ENCODE measurements around the gene SEPTIN3. TPM values are rescaled to one million over a fixed set of nuclear protein-coding genes. Genes with fewer than 3 reads are reported as not detected.

The SEPTIN3 gene
- polyA plus RNA-seq, 1 donor (not counting 4 experiments of a cell fraction or from before 2014, with no cell fraction given) = 0.07 TPM

DNA sequence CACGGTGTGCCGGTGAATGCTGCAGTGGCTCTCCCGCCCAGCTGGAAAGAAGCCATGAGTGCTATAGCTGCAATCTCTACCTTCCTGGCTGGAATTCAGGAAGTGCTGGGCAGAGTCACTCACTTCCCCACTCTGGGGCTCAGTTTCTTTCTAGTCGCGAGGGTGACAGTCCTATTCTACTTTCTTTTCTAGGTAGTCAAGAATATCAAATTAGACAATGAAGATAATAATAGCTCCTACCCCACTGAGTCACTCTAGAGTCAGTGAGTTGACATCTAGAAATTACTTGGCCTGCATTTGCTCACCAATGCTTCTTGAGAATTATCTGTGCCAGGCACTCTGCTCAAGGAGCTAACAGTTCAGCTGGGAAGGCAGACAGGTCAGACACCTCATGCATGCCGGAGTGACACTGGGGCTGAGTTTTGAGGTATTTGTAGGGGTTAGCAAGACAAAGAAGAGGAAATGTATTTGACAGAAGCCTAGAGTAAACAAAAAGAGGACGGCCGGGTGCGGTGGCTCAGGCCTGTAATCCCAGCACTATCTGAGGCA, 25.5 kb upstream of the SEPTIN3 start:
- Histone ChIP-seq H2AFZ (ENCODE audit: control insufficient read depth, low read length) (no peak overlapping the region), H4K20me1 (ENCODE audit: control insufficient read depth, extremely low read depth, insufficient read depth, low read length) (no peaks in the 10 kb centered on the region), H3K9me1 (ENCODE audit: control insufficient read depth, extremely low read depth, insufficient read depth, low read length) (no peaks in the 10 kb centered on the region), H3K27ac (ENCODE audit: control insufficient read depth, insufficient read depth, low read length) (no peak overlapping the region), H3K9me3 (ENCODE audit: control insufficient read depth, low read depth, low read length) (no peaks in the 10 kb centered on the region), H3K4me3 (ENCODE audit: control insufficient read depth in 2 of 3, extremely low read depth in 1 of 3, insufficient read depth in 2 of 3, low read depth in 1 of 3, low read length in 3 of 3) (no peak overlapping the region), H3K36me3 (ENCODE audit: control insufficient read depth in 2 of 2, extremely low read depth in 1 of 2, insufficient read depth in 2 of 2, low read length in 2 of 2) (peaks cover 0 to 16% of the 10 kb centered on the region in 2 experiments), H3K9ac (ENCODE audit: control insufficient read depth, extremely low read depth, insufficient read depth, low read length) (no peak overlapping the region), H3K79me2 (ENCODE audit: control insufficient read depth, insufficient read depth, low read length) (peaks cover 9% of the 10 kb centered on the region), H3K4me2 (ENCODE audit: control insufficient read depth, extremely low read depth, insufficient read depth, low read depth, low read length) (no peak overlapping the region), H3K27me3 (ENCODE audit: control insufficient read depth, extremely low read depth, insufficient read depth, low read length) (no peaks in the 10 kb centered on the region), H3K4me1 (ENCODE audit: control insufficient read depth, extremely low read depth, insufficient read depth, low read length) (peaks cover 27% of the 10 kb centered on the region)
- FAIRE-seq (no peak), DNase-seq (ENCODE audit: low read depth, low spot score) (no peak)
- no peak for TF ChIP-seq EZH2 (IDR thresholded peaks at IDR 0.05; ENCODE audit: low read length)
- TF ChIP-seq, protein P1, sequence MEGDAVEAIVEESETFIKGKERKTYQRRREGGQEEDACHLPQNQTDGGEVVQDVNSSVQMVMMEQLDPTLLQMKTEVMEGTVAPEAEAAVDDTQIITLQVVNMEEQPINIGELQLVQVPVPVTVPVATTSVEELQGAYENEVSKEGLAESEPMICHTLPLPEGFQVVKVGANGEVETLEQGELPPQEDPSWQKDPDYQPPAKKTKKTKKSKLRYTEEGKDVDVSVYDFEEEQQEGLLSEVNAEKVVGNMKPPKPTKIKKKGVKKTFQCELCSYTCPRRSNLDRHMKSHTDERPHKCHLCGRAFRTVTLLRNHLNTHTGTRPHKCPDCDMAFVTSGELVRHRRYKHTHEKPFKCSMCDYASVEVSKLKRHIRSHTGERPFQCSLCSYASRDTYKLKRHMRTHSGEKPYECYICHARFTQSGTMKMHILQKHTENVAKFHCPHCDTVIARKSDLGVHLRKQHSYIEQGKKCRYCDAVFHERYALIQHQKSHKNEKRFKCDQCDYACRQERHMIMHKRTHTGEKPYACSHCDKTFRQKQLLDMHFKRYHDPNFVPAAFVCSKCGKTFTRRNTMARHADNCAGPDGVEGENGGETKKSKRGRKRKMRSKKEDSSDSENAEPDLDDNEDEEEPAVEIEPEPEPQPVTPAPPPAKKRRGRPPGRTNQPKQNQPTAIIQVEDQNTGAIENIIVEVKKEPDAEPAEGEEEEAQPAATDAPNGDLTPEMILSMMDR (optimal IDR thresholded peaks at IDR 0.05 in 1 of 3, IDR thresholded peaks at IDR 0.05 in 1 of 3, conservative IDR thresholded peaks at IDR 0.05 in 1 of 3; ENCODE audit: extremely low read depth in 1 of 3, insufficient read depth in 2 of 3, low read length in 3 of 3) = no peak
- dilution Hi-C loops (cut with MboI; ENCODE audit: extremely low pct_ligation_motif_present, low sequenced_read_pairs) = no loop called here

DNA sequence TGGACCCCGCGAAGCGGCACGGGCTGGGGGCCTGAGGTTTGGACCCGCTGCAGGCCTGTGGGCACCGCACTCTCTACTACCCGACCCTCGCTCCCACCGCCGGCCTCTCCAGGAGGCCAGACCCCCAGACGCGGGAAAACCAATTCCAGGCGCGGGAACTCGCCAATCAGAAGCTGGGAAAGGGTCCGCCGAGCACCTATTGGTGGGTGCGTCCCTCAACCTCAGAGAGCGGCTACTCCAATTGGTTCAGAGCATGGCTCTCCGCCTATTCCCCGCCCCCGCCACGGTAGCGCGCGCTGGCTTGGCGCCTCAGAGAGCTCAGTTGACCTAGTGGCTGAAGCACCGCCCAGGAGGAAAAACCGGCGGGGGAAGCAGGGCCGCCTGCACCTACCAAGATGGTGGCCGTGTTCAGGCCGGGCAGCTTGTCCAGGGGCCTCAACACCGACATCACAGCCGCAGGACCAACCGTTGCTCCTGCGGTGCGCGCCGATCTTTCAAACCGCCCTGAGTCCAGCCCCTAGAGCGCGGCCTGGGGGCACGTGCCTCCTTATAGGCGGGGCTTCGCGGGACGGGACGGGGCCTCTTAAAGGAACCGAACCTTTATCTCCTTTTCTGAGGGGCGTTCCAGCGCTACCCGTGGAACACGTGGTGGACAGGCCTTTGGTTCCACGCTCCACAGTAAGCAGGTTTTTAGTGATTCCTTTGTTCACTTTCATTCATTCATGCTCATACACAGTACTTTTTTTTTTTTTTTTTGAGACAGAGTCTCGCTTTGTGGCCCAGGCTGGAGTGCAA, 22.4 kb upstream of the SEPTIN3 start, which contains the start of gene CENPM:
Gene CENPM, minus strand, starts transcription at position 524 of the 795 bp plus-strand sequence. Its CDS starts 76 bp downstream, at position 448.
- peak within 1 kb of the TSS; percentile 68 to 89 (median 84) for H3K4me3 ChIP-seq (ENCODE audit: control insufficient read depth in 2 of 3, extremely low read depth in 1 of 3, insufficient read depth in 2 of 3, low read depth in 1 of 3, low read length in 3 of 3)
- FAIRE-seq = peak; percentile 77

More for the DNA sequence above, 22.4 kb upstream of the SEPTIN3 start, which contains the start of gene CENPM:
- Histone ChIP-seq H2AFZ (ENCODE audit: control insufficient read depth, low read length) (peak within 1 kb of the TSS; percentile 94), H3K4me2 (ENCODE audit: control insufficient read depth, extremely low read depth, insufficient read depth, low read depth, low read length) (peak within 1 kb of the TSS; percentile 99), H3K27ac (ENCODE audit: control insufficient read depth, insufficient read depth, low read length) (peak within 1 kb of the TSS; percentile 71), H4K20me1 (ENCODE audit: control insufficient read depth, extremely low read depth, insufficient read depth, low read length) (no peaks in the 10 kb centered on the region), H3K9ac (ENCODE audit: control insufficient read depth, extremely low read depth, insufficient read depth, low read length) (peak within 1 kb of the TSS; percentile 81), H3K9me1 (ENCODE audit: control insufficient read depth, extremely low read depth, insufficient read depth, low read length) (no peaks in the 10 kb centered on the region), H3K4me1 (ENCODE audit: control insufficient read depth, extremely low read depth, insufficient read depth, low read length) (peaks cover 16% of the 10 kb centered on the region), H3K27me3 (ENCODE audit: control insufficient read depth, extremely low read depth, insufficient read depth, low read length) (no peaks in the 10 kb centered on the region), H3K79me2 (ENCODE audit: control insufficient read depth, insufficient read depth, low read length) (peaks cover 9% of the 10 kb centered on the region), H3K9me3 (ENCODE audit: control insufficient read depth, low read depth, low read length) (no peaks in the 10 kb centered on the region), H3K36me3 (ENCODE audit: control insufficient read depth in 2 of 2, extremely low read depth in 1 of 2, insufficient read depth in 2 of 2, low read length in 2 of 2) (peaks cover 0 to 7% of the 10 kb centered on the region in 2 experiments)
- dilution Hi-C loops (cut with MboI; ENCODE audit: extremely low pct_ligation_motif_present, low sequenced_read_pairs) = no loop called here
- TF ChIP-seq, protein P1 (optimal IDR thresholded peaks at IDR 0.05 in 1 of 3, IDR thresholded peaks at IDR 0.05 in 1 of 3, conservative IDR thresholded peaks at IDR 0.05 in 1 of 3; ENCODE audit: extremely low read depth in 1 of 3, insufficient read depth in 2 of 3, low read length in 3 of 3) = peak in 1 of 3 experiments; percentile 7
- no peak for TF ChIP-seq EZH2 (IDR thresholded peaks at IDR 0.05; ENCODE audit: low read length)
- no peak for DNase-seq (ENCODE audit: low read depth, low spot score)
